Activated CD8-positive, alpha-beta memory T cell treated with anti-CD3 and anti-CD28 coated beads for 4 hours (primary cell): Measurements from ENCODE around the gene RPS17.
"Not testable (repeated sequence)": the region's sequence is repeated elsewhere in the genome, so short reads cannot be mapped to it uniquely, and the experiment has no call there.

Source experiments
- DNase-seq, 2 donors: peaks; one replicate each; pipeline ENCODE4 v3.0.0-alpha.2; 2020; ENCODE audit warnings: low read depth in 2 of 2

RPS17 gene

DNA sequence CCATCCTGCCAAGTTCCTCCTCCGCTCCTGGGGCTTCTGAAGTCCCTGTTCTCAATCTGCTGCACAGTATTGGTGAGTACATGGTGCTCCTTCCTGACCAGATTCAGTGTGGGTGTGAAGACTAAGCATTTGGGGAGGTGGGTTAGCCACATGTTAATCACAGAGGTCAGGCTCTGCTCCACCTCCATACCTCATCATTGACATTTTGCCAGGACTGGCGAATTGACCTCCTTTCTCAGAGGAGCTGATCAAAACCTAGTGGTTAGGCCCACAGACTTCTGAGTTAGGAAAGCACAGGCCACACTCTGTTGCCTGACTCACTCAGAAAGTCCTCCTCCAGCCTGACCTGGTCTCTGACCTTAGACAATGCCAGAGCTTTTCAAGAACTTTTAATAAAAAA is 8.4 kb upstream of the RPS17 start:
- no peak for DNase-seq

DNA sequence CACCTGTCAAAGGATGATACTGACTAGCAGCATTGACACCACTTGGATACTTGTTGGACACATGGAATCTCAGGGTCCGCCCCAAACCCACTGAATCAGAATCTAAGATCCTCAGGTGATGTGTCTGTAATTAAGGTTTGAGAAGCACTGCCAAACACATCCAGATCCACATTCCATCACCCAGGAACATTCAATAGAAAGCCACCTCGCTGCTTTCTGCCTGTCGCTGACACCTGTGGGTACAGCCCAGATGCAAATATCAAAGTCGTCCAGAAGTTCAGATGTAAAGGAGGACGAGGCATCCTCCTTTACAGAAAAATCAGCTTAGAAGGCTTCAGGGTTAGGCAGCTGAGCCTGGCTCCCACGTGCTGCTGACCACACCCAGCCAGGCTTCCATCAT is 5.2 kb upstream of the RPS17 start:
- no peak for DNase-seq

DNA sequence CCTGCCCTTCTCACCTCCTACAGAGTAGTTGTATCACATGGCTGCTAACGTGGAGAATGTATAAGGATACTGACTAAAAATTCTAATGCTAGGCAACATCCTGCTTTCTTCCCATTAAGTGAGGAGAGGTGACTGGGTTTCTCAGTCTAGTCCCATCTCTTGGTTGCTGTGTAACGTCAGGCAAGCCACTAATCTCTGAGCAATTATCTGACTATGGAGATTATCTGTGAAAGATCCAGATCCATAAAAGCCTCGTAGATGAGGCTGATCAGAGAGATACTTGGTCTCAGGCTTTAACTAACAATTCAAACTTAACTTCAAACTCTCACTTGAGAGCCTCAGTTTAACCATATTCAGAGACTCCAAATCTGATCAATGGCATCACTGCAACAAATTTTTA is 4.7 kb upstream of the RPS17 start:
- DNase-seq = no peak

DNA sequence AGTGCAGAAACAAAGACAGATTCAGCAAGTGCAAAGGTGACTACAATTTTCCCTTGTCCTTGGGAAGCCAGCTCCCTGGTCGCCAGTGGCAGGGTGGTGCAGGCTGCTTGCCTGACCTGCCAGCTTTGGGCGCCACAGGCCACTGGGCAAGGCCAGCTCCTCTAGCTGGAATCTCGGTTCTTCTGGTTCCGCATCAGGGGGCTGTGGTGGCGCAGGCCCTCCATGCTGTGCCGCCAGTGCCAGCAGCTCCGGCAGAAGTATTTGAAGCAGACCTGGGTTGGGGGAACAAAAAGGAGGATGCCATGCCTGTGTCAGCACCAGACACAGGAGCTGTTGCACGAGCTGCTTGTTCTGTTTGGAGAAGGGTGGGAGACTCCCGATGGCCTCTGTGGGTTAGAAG is 4.2 kb upstream of the RPS17 start:
- no peak for DNase-seq

DNA sequence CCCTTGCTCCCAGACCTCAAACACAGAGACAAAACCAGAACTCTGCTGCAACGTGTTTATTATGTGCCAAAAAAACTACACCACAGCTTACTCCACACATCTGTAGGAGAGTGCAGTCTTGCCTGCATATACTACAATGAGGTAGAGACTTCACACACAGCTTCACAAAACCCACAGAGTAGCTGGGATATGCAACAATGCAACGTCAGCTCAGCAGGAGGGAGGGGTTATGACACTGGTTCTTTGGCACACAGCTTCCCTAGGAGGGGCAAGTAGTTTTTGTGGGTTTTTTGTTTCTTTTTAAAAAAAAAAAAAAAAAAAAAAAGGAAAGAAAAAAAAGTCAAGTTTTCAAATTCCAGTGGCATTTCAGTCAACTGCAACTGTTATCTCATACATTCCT is 2.9 kb upstream of the RPS17 start:
- DNase-seq = no peak

DNA sequence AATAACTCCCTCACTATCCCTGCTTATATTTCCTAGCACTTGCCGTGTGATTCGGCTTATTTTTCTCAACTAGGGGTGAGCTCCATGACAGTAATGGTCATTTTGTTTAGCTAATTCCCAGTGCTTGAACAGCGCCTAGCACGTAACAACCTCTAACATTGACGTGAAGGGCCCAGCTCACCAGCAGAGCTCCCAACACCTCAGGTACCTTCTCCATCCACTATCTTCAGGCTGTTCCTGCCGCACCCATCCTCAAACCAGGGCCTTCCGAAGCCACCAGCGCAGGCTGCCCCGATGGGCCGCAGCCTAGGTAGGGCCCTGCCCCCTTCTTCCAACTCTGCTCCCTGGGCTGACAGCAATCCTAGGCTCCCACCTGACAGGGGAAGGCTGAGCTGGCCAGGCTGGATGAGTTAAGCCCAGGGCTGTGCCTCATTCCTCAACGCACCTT is 751 bp upstream of the RPS17 start:
- DNase-seq = no peak

DNA sequence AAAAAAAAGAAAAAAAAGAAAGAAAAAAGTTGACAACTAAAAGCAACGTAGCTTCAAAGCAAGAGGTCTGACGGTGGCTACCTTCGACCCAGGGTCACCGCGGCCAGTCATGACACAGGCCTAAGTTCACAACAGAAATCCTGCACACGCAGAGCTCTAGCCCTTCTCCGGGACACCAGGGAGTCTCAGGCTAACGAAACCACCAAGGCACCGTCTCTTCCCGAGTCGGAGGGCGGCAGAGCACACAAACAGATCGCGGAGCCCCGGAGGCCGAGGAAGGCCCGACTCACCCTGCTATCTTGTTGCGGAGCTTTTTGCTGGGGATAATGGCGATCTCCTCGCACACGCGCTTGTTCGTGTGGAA is 584 bp downstream of the RPS17 start:
- DNase-seq = no peak

DNA sequence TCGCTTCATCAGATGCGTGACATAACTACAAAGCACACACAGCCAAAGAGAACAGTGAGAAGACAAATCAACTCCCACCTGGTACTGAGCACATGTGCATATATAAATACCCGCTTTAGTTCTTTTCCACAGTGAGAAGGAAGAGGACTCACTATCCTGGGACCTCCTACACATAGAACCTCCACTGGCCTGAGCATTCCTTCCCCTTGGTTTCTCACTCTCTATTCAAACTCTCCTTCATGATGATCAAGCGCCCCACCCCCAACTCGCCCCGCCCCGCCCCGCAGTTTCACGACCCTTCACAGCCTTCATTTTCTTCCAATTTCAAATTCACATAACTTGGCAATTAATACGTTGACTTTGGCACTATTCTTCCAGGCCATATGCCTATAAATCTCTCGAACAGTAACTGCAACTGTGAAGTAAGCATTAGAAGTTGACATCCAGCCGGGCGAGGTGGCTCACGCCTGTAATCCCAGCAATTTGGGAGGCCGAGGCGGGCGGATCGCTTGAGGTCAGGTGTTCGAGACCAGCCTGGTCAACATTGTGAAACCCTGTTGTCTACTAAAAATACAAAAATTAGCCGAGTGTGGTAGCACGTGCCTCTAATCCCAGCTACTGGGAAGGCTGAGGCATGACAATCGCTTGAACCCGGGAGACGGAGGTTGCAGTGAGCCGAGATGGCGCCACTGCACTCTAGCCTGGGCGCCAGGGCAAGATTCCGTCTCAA is 1.1 kb downstream of the RPS17 start:
- no peak for DNase-seq

DNA sequence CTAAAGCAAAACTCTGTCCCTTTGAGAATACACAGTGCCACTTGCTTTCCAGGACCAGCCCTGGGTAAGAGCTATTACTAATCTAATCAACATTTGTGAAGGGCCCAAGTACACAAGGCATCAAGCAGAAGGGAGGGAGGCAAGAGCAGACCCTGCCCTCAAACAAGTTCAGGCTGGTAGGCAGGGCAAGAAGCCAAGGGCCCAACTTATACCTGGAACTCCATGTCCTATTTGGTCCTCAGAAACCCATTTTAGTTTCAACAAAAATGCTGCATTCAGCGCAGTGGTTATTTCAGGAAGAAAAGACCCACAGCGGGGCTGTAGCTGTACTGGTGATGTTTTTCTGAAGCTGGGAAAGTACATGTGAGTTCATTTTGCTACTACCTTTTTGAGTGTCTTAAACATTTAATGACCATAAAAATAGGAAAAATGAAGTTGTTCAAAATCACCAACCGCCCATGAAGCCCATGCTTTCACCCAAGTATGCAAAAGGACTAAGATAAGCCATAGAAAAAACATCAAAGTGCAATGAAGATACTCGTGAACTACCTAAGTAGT is 2.8 kb downstream of the RPS17 start:
- DNase-seq = no peak

DNA sequence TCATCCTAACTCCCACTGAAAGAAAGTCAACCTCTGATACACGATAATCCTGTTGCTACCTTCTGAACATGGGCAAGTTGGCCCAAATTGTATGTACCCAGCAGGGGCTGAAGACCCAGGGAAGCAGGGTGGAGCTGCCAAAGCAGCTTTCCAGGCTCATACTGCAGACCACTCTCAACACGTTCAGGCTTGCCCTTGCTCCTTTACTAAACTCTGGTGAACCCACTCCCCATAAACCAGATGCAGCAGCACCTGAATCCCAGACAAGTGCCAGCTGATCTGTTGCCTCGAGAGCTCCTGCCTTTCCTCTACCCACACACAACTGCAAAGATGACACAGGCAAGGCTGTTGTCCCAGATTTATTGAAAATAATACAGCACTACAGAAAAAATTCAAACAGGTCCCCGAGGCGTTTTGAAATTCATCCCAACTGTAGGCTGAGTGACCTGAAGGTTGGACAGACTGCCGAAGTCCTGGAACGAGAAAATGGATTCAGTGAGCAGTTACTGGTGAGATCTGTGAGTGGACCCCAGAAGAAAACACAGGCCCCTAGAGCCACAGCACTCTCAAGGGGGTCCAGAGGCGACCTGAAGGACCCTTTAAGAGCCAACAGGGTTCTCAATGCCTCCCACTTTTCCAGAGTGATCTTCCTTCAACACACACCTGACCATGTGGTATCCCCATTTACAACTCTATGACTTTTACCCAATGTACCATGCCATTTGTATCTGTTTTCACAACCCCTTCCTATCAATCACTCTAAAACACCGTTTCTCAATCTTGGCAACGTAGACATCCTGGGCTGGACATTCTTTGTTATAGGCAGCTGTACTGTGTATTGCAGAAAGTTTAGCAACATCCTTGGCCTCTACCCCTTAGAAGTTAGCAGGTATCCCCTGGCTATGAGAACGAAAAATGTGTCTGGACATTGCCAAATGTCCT is 3.6 kb downstream of the RPS17 start:
- DNase-seq = no peak

DNA sequence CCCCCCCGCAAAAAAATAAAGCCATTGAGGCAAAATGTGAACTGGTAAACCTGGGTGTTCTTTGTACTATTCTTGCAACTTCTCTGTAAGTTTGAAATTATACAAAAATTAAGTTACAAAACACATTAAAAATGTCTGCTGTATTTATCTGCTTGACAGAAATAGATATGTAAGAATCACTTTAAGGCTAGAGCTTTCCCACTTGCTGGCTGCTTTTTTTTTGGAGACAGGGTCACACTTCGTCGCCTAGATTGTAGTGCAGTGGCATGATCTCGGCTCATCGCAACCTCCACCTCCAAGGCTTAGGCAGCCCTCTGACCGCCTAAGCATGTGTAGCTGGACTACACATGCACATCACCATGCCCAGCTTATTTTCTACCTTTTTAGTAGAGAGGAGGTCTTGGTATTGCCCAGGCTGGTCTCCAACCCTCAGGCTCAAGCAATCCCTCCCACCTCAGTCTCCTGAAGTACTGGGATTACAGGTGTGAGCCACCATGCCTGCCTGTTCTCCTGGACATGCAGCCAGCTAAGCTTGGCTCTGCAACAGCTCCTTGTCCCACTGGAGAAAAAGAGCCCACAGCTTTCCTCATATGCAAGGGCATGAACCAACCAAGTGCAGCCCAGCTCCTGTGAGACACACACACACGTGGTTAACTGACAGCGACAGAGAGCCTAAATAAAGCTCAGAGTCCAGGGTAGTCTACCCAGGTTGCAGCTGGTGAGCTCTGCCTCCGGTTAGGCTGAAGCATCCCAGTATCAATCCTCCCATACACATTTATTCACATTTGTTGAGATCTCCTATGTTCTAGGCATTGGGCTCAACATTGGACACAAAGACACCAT is 4.5 kb downstream of the RPS17 start:
- no peak for DNase-seq

DNA sequence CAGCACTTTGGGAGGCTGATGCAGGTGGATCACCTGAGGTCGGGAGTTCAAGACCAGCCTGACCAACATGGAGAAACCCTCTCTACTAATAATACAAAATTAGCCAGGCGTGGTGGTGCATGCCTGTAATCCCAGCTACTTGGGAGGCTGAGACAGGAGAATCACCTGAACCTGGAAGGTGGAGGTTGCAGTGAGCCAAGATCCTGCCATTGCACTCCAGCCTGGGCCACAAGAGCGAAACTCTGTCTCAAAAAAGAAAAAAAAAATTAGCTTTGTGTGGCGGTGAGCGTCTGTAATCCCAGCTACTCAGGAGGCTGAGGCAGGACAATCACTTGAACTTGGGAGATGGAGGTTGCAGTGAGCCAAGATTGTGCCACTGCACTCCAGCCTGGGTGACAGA is 5.1 kb downstream of the RPS17 start:
- DNase-seq = not testable (repeated sequence)

DNA sequence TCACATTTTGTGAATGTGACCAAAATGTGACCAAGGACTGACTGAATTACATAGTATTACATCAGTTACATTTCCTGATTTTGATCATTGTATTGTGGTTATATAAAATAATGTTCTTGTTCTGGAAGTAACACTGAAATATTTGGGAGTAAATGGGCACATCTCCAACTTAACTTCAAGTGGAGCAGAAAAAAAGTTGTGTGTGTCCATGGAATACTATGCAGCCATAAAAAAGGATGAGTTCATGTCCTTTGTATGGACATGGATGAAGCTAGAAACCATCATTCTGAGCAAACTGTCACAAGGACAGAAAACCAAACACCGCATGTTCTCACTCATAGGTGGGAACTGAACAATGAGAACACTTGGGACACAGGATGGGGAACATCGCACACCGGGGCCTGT is 5.8 kb downstream of the RPS17 start:
- not testable (repeated sequence) for DNase-seq

DNA sequence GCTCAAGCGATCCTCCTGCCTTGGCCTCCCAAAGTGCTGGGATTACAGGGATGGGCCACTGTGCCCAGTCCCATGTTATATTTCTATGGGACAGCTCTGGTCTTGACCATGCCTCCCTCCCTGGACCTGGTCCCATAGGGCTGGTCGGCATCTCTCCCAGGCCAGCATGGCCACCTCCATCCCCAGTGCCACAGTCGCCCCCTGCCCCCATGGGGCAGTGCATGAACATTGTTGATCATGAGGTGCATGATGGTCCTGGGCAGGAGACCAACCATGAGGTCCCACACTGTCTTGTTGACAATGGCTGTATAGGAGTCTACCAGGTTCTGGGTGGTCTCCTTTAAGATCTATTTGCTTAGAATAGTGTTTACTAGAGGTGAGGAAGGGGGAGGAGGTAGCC is 6.5 kb downstream of the RPS17 start:
- no peak for DNase-seq

DNA sequence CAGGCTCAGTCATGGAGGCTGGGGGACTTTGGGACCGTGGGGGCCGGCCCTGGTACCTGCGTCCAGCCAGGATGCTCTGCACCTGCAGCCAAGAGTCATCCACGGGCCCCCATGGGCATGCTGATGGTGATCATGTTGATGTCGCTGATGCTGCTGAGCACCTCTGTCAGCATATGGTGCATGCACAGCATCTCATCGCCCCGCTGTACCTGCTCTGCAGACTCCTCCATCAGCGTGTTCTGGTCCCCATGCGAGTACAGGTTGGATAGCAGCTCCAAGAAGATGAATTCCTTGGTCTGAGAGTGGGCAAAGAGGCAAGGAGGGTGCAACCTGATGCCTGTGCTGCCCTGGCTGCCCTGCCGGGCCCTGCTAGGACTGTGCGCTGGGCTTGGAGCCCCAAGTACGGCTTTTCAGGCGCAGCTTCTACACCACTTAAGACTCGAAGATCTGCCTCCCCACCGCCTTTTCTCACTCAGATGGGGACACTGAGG is 7.2 kb downstream of the RPS17 start:
- no peak for DNase-seq

DNA sequence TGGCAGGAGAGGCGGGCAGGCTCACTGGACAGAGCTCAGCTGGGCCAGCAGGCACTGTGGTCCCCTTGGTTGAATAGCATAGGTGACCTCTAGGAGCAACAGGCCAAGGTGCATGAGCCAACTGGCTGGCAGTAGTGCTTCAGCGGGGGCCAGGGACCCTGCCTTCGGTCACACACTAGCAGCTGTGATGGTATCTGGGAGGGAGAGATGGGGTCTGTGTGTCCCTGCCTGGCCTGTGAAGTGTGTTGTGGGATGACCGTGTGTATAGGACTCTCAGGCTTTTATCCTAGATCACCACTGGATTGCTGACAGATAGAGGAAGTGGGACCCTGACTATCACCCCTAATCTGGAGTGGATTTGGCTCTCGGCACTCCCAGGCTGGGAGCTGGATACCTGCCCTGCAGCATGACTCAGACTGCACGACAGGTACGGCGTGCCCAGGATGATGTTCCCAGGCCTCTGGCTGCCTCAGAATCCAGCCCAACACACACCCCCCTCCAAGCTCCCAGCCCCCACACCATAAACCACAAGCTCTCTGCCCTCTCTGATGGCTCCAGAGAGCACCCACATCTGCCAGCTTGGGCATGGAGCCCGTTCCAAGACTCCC is 7.8 kb downstream of the RPS17 start:
- no peak for DNase-seq

DNA sequence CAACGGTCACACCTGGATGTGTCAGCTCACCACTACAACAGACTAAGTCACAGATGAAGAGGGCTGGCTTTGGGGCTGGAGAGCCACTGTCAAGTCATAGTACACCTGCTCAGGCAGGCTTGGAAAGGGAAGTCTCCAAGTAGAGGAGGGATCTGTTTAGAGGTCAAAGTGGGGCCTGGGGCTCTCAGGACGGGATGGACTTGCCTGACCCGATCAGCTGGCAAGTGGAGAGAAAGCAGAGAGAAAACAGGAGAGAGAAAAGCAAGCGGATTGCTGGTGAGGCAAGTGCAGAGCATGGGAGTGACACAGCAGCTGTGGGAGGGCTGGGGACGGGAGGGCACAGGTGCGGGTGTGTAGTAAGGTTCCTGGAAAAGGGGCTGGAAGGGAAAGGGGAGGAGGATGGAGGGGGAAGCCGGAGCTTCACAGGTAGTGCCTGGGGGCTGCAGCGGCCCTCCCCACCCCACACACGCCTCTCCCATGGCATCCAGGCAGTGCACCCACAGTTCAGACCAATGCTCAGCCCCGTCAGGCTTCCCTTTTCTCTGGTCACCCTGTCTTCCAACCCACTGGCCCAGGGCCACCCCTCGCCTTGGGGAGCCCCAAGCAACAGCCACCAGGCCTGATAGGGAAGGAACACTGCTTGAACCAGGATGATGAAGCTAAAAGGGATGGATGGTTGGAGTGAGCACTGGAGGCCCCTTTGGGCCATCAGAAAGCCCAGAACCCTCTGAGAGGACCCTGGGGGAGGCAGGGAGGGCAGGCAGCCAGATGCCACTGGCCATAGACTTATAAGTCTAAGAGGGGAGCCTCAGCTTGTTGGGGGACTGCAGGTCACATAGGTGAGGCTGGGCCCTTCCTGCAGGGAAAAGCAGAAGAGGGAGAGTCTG is 8.5 kb downstream of the RPS17 start:
- no peak for DNase-seq

DNA sequence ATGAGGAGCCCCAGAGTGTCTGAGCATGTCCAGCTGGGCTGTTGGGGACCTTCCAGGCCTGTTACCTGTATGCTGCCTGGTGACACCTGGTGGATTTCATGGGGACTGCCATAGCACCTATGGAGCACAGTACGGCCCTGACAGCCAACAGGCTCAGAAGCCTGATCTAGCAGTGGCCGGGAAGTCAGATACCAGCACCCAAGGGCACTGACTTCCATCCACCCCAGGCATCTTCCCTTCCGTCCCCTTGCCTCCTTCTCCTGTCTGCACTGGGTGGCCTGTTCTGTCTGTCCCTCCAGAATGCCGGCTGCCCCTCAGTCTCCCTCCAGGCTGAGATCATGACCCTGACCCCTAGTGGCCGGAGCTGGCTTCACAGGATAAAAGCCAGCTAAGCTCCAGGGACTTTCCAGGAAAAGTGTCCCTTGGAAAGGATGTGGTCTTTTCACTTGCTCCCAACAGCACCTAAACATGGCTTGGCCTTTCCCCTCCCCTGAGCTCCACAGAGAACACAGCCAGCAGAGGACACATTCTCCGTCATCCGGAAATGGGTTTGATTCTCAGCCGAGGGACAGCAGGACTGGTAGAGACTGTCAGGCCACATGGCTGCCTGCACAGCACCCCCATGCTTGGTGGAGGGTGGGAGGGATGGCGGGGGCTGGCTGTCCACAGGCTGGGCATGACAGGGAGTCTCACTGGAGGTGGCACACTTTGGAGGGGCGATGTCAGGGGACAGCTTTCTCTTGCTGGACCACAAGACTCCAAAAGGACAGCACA is 9.5 kb downstream of the RPS17 start:
- DNase-seq = peak in 1 of 2 donors; percentile 41

DNA sequence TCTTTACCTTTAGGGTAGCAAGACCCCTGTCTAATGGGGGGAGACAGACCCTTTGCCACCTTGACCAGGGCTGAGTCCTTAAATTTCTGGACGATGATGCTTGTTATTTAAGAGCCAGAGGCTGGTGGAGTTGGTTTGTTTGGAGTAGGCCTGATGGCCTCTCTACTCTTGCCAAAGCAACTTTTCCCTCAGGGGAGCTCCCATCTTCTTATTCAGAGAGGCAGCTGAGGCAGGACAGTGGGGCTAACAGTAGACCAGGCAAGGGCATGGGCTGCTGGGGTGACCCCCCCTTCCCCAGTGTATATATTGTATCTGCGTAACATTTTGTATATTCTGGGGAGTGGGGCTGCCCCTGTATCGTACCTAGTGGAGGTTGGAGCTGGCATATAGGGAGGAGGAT is 10.3 kb downstream of the RPS17 start:
- no peak for DNase-seq
